ENCODE results near the gene TADA2B.

GRCh38 chr4:7007944-7008343, 35.2 kb upstream of the TADA2B start:
- TF ChIP-seq, protein P1, sequence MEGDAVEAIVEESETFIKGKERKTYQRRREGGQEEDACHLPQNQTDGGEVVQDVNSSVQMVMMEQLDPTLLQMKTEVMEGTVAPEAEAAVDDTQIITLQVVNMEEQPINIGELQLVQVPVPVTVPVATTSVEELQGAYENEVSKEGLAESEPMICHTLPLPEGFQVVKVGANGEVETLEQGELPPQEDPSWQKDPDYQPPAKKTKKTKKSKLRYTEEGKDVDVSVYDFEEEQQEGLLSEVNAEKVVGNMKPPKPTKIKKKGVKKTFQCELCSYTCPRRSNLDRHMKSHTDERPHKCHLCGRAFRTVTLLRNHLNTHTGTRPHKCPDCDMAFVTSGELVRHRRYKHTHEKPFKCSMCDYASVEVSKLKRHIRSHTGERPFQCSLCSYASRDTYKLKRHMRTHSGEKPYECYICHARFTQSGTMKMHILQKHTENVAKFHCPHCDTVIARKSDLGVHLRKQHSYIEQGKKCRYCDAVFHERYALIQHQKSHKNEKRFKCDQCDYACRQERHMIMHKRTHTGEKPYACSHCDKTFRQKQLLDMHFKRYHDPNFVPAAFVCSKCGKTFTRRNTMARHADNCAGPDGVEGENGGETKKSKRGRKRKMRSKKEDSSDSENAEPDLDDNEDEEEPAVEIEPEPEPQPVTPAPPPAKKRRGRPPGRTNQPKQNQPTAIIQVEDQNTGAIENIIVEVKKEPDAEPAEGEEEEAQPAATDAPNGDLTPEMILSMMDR (IDR thresholded peaks at IDR 0.05; ENCODE audit: insufficient read depth, low read depth, low read length) = no peak
- no peak for TF ChIP-seq EZH2 (IDR thresholded peaks at IDR 0.05; ENCODE audit: insufficient read depth, low read length)

Measured in astrocyte (in vitro differentiated cells and primary cell).